Glomerular visceral epithelial cell (primary cell): ENCODE data around the gene SLC6A17.

Source experiments
- DNase-seq: peaks from one replicate; pipeline ENCODE4 v3.0.0-alpha.2; 2016; ENCODE audit errors: extremely low spot score

SLC6A17 gene

DNA sequence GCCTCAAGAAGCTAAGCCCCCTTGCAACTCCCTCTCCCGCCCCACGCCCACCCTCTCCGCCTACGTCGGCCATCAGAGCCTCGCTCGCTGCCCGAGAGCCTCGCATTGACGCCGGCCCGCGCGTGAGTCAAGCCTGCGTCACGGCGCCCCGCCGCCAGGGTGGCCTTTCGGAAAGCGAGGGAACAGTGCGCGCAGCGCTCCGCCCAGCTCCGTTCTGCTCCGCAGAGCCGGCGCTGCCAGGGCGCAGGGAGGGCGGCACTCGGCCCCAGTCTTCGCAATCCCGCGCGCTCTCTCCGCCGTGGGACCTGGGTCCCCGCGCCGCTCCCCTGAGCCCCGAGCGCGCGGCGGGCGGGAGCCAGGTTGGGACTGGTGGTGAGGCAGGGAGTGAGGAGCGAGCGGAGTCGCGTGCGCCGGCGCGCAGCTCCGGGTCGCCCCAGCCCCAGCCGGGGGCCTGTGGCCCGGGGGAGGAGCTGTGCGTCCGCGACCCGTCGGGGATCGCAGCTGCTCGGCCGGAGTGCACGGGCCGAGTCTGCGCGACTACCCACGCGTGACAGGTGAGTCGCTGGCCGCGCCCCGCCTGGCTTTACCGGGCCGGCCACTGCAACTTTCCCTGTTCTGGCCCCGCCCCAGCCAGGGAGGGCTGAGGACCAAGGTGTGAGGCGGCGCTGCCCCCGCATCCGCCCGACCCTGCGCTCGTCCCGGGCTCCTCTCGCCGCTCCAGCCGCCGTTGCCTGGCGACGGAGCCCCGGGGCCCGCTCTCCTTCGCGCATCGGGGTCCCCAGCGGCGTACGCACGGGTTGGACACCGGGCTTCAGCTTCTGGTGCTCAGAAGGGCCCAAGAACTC is at the start of gene SLC6A17:
Gene SLC6A17 (plus strand): TSS at position 165 of the 845 bp plus-strand sequence. CDS start 16,436 bp downstream, outside the sequence.
- peak; percentile 41 for DNase-seq

DNA sequence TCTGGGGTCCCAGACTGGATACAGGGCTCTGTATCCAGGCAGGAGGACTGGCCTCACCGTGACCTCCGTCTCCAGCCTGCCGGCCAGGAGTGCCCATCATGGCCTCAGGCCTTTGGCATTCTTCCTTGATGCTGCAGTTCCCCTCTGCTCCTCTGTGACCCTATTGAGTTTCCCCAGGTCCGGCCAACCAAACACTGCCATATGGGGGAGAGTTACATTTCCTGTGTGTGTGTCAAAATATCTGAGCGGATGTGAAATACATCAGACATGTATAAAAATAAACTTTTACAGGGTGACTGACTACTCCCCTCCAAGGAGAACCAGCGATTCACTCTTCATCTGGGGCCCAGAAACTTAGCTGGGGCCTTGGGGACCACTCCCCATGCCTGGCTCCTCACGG is 48.2 kb upstream of the SLC6A17 start:
- DNase-seq = no peak

DNA sequence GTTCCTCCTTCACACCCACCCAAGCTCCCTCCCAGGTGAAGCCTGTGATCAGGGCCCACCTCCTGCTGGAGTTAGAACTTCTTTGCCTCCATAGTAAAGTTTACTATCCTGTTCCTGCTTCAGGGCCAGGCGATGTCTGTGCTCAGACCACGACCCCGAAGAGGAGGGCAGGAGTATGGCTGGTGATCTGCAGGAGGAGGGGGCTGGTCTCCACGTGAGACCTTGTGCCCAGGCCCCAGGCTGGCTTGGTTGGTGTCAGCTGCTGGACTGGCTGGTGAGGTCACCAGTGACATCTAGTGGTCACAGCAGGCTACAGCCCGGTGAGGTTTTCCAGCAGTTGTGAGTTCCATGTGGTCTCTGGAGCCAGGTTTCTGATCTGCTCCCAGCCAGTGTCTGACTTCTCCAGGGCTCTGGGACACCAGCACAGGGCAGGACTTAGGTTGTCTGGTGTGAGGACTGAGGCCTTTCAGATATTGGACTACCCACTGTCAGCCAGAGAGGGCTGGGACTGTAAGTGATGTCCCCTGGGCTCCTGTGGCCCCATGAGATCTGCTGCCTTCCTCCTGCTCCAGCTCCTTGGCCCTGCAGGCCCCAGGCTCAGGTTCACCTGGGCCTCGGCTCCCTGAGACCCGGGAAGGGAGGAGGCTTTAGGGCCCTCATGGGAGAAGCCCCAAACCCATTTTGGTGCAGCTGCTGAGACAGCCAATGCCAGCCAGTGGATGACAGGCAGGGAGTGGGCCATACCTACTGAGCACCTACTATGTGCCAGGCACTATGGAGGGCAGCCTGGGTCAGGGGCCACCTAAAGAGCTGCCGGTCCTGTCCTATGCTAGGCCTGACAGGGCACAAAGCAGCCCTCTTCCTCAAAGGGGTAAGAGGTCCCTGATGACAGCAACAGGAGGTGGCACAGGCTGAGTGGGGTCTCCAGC is 44.0 kb upstream of the SLC6A17 start:
- peak; percentile 64 for DNase-seq

DNA sequence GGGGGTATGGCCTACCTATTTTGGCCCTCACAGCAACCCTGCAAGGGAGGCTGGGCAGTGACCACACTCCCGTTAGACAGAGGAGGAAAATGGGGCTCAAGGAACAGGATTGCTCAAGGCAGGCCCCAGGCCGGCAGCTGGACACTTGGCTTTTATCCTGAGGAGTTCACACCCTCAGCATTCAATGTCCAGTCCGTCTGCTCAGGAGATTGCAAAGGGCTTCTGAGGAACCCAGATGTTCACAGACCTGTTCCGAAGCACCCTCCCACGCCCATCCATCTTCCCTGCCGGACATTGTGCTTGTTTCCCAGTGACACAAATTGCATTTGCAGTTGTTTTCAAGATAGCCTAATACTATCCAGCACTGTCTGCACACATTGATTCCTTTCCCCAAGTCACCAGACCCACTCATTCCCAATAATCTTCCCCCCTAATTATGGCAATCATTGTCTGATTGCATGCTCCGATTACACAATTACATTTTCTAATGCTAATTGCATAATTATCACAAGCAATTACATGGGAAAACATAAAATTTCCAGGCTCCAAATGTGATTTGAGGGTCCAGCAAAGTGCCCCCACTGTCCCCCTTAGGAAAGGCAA is 42.3 kb upstream of the SLC6A17 start:
- DNase-seq = no peak

DNA sequence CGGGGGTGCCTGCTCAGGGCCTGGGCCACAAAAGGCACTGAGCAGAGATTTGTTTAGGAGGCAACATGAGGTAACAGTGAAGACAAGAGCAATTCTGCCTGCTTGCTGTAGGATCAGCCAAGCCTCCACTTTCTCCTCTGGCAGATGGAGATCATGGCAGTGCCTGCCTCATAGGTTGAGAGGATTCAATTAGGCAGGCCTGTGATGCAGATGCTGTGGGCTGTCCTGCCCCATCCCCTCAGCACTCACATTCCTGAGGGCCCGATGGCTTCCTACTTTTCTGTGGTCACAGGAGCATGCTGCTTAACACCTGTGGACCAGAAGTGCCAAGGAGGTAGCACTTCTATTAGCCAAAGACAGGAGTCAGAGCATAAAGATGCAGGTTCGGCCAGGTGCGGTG is 39.2 kb upstream of the SLC6A17 start:
- DNase-seq = no peak

DNA sequence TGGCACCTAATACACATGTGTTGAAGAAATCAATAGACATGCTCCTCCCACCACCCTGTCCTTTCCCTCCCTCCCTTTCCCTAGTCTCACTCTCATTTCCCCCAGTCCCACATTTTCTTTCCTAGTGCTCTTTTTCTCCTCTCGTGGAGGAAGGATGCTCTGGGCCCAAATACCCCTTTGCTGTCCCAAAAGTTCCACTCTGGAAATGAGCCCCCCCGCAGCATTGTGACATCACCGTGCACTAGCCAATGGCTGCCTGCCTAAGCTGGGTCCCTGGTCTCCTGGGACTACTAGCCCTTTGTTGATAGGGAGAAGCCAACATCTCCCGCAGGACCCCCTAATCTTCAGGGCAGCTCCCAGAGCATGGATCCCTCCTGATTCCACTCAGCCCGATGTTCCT is 38.2 kb upstream of the SLC6A17 start, which contains the start of gene UBL4B:
Gene UBL4B (plus strand): TSS at position 301 of the 400 bp plus-strand sequence. CDS start 92 bp downstream, at position 393.
- DNase-seq = no peak

DNA sequence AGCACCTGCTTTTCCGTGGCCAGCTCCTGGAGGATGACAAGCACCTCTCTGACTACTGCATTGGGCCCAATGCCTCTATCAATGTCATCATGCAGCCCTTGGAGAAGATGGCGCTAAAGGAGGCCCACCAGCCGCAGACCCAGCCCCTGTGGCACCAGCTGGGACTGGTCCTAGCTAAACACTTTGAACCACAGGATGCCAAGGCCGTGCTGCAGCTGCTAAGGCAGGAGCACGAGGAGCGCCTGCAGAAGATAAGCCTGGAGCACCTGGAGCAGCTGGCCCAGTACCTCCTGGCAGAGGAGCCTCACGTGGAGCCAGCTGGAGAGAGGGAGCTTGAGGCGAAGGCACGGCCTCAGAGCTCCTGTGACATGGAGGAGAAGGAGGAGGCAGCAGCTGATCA is 37.6 kb upstream of the SLC6A17 start:
- DNase-seq = no peak

DNA sequence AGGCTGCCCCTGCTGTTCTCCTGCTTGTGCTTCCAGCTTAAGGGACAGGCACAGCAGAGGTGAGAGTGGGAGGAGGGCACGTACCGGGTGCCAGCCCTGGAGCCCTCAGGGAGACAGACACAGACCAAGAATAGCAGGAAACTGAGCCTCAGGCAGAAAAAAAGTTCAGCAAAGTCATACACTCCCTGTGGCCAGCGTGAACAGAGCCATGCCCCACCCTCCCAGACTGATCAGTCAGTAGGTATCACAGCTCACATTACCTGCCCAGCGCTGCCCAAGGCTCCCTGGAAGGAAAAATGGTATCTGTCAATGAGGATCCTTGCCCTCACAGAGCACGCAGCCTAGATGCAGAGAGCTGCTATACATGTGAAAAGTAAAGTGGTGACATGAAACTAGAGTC is 36.7 kb upstream of the SLC6A17 start:
- DNase-seq = no peak

DNA sequence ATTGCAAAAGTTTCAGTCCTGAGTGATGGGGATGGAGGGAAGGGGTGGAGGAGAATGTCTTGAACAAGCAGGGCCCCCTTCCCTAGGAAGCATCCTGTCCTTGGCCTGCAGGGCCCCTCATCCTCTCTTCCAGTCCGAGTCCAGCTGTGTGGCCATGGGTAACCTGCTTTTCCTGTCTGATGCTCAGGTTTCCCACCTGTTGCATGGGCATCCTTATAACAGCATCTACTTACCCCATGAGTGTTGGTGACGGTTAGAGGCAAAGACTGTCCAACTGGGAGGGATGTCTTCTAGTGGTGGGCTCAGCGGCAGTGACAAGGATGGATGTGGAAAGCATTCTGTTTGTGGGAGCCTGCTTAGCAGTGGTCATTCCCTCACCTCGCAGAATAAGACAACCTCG is 36.1 kb upstream of the SLC6A17 start:
- no peak for DNase-seq

DNA sequence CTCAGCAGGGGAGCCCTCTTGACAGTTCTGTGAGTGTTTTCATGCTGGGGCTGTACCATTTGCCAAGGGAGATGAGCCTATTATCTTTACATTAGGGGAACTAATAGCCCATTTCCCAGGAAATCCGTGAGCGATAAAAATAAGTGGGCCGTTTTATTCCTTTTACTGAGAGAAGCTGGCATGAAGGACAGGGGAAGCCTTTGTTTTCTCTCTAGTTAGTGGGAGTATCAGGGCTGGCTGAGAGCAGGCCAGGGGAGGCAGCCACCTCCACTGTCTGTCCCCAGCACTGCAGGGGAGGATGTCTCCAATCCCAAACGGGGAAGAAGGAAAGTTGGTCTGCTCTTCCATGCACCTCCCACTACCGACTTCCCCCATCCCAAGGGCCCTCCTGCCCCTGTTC is 35.5 kb upstream of the SLC6A17 start:
- DNase-seq = no peak

DNA sequence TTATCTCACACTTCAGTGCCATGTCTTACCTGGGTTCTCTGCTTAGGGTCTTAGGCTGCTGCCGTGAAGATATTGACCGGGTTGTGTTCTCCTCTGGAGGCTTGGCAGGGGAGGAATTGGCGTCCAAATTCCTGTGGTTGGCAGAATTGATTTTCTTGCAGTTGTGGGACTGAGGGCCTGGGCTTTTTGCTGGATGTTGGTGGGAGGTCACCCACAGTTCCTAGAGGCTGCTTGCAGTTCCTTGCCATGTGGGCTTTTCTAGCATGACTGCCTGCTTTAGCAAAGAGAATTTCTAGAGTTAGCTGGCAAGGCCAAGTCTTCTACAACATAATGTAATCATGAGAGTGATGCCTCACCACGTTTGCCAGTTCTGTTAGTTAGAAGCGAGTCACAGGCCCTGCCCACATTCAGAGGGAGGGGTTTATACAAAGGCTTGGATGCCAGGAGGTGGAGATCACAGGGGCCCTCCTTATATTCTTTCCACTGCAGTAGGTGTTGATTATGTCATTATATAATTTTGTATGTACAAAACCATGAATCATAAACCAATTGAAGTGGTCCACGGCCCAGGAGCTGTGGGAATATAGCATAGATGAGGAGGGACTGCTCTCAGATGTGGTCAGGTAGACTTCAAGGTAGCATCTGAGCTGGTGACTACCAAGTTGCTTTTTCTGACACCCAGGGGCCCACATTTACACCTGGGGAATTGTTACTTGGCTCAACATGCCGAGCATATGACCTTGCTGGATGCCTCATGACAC is 31.5 kb upstream of the SLC6A17 start:
- DNase-seq = no peak

DNA sequence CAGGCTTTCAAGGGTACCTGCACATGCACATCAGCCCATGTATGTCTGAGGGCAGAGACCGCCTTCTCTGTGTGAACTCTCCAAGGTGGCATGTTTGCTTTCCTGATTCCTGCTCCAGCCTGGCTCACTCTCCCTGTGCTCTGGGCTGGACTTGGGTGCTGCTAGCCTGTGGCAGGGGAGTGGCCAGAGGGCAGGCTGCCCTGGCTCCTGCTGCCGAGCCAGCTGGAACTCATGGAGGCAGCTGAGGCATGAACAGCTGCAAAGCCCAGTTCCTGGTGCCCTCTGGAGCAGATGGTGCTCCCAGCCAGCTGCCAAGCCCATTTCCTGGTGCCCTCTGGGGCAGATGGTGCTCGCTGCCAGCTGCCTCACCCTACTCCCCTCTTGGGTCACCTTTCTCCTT is 30.5 kb upstream of the SLC6A17 start:
- no peak for DNase-seq

DNA sequence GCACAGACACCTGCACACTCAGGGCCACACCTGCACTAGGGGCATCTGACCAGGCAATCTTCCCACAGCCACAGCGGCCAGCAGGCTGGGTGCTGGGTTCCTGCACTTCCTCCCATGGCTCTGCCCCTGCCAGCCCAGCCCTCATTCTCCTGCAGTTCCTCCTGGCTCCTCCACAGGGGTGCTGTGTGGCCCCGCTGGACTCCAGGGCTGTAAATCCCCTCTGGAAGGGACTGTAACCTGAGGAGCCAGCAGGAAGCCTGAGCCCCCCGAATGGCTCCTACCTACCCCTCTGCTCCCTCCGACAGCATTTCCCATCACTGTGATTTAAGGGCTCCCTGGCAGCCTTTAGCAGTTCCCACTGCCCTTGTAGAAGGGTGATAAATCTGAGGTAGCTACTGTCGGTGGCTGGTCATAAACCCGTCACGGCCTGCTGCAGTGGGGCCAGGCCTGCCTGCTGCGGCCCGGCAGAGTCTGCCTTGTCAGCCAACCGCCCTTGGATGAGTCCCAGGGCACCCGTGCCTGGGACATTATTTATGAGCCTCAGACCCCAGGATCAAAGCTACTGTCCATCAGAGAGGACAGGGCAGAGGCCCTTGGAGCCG is 29.2 kb upstream of the SLC6A17 start:
- DNase-seq = no peak

DNA sequence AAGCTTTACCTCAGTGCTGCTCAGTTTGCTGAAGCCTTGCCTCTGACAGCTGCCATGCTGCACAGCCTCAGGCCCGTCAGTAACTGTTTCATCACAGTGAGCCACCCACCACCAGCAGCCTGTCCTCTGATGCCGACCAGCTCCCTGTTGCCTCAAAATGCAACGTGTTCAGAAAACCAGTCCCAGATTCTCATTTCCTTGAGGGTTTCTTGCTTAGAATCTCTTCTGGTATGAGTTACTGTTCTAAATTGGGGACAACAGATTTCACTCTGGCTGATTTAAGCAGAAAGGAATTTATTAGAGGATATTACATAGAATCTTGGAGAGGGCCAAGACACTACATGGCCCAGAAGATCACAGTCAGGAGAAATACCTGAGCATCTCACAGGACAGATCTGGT is 27.1 kb upstream of the SLC6A17 start:
- DNase-seq = no peak

DNA sequence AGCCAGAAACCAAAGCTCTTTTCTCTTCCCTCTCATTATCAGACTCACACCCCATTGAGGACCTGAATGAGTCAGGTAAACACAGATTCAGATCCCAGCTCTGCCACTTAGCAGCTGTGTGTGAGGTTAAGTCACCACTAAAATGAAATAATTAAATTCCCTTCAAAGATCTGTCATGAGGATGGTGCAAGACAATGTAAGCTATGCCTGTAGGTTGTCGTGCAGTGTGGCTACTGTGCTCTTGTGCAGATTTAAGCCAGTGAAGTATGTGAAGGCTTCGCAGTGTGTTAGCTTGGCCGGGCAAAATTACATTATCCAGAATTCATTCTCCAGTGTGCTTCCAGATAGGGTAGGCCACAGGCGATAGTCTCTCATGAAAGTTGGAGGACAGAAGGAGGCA is 24.5 kb upstream of the SLC6A17 start:
- no peak for DNase-seq

DNA sequence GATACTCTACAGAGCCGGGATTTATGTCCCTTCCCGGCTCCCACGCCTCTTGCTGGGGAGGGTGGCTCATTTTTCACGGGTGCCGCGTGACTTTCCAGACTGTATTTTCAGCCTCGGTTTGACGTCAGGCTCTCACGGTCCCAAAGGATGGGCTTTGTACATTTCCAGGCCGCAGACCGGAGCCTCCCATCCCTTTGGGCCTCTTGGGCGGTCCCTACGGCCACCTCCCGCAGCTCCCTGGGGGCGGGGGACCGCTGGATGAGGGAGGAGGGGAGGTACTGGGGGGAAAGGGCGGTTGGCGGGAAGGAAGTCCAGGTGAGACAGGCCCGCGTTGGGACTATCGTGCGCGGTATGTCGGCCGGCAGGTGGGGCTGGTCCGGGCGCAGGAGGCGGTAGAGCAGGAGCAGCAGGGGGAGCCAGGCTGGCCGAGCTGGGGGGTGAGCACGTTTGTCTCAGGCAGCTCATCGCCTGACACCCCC is 20.1 kb upstream of the SLC6A17 start:
- DNase-seq = no peak

DNA sequence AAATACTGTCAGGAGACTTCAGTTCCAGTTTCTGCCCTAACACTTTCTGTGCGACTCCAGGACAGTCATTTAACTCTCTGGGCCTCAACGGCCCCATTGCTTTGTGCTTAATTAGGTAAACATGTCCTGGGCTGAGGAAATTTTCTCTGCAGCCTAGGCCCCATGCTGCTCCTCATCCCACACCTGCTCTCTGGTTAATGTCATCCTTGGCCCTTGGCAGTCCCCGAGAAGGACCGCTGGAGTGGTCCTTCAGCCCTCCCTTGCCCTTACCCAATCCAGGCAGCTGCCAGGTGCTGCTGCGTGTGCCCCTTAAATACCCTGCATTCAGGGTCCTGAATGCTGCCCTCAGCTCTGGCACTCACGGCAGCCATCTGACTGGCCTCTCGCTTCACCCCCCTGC is 19.3 kb upstream of the SLC6A17 start:
- no peak for DNase-seq

DNA sequence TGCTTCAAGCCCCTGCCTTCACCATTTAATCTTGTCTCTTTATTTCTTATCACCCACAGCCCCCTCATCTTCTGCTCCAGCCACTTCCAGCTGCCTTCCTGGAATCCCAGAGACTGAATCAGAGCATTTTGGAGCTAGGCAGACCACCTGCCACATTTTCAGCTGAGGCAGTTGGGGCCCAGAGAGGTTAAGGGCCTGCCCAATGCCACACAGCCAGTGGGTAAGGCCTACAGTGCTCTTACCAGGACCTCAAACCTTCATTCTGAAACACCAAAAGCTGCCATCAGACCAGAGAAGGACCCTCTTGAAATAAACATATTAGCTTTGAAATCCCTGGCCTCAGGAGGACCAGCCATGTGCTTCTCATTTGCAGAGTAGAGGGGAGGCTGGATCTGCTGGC is 17.6 kb upstream of the SLC6A17 start:
- no peak for DNase-seq

DNA sequence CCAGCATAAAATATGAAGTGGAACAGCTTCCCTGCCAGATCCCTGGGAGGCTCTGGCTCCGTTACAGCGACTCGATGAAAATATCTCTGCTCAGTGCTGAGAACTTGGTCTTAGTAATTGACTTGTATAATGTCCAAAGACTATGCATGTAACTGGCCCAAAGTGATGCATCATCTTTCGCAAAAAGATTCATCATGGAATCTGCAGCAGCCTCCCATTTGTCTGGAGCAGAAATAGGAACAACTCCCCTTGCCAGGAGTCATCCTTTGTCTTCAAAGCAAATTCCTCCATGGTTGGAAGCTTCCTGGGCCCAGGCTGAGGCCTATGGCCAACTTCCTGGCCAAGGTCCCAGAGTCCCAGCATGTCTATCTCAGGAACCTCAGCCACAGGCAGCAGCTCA is 16.9 kb upstream of the SLC6A17 start:
- no peak for DNase-seq

DNA sequence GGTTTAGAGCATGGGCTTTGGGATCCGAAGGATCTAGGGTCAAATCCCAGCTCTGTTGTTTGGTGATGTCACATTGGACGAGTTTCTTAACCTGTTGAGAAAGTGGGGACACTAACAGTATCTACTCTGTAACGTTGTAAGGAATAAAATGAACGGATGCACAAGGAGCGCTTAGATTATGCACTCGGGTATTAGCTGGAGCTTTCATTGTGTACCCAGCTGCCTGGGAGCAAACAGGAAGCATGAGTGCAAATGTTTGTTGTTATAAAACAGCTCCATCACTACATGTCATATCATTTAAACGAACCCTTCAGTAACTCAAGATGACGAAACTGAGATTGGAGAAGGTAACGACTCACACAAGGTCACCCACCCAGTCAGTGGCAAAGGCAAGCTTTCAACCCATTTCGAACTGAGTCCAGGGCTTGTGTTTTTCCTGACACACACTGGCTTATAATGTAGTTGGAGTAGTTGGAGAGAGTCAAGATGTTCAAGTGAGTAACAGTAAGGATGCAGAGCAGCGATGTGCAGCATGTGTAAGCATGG is 16.2 kb upstream of the SLC6A17 start:
- DNase-seq = no peak

DNA sequence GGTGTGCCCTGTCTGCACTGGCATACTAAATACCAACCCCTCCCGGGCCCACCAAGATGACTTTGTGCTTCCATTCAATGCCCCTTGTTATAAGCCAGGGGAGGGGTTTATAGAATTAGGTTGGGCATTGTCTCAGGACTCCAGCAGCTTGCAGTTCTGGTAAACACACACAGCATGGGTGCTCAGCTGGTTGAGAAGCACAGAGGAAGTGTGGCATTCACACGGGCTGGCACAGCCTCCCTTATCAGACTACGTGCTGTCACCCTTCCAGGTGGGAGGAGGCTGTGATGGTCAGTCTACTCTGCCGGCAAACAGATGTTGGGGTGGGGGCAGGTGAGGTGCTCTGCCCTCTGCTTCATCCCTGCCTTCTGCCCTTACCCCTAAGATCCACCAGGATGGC is 15.0 kb upstream of the SLC6A17 start:
- DNase-seq = no peak
